ENCODE data around the gene ATAD1. TPM values are rescaled to one million over a fixed set of nuclear protein-coding genes. Genes with fewer than 3 reads are reported as not detected.
"Not testable (repeated sequence)": the region's sequence is repeated elsewhere in the genome, so short reads cannot be mapped to it uniquely, and the experiment has no call there.

Gene ATAD1
- total RNA-seq, 2 donors from 2014 or later: 31.2 to 45.9 TPM

DNA sequence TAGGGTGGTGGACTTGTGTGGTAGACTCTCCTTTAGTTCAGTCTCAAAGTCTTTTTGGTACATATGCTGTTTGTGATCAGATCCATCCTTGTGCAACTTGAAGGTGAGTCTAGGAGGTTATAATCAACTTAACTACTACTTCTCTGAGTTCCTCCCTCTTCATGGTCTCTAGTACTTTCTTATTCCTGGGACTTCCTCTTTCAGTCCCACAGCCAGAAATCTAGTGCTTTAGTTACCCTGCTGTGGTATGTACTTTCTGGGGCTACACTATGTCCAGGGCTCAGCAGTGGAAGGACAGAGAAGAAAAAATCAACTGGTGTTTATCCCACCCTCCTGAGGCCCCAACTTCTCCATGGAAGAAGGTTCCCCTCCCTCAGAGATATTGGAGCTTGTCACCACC lies 19.4 kb upstream of the ATAD1 start:
- Mint-ChIP-seq H3K36me3 (ENCODE audit: low read depth) (no peaks in the 10 kb centered on the region), H3K4me1 (no peaks in the 10 kb centered on the region), H3K4me3 (no peak overlapping the region), H3K27me3 (no peaks in the 10 kb centered on the region), H3K9me3 (no peaks in the 10 kb centered on the region), H3K27ac (no peak overlapping the region)
- no peak for ATAC-seq (replicated peaks)

- Mint-ChIP-seq H3K4me1 (no peaks in the 10 kb centered on the region), H3K4me3 (no peak overlapping the region)
These were observed 18.1 kb upstream of the ATAD1 start for GRCh38 chr10:87836098-87836497.

DNA sequence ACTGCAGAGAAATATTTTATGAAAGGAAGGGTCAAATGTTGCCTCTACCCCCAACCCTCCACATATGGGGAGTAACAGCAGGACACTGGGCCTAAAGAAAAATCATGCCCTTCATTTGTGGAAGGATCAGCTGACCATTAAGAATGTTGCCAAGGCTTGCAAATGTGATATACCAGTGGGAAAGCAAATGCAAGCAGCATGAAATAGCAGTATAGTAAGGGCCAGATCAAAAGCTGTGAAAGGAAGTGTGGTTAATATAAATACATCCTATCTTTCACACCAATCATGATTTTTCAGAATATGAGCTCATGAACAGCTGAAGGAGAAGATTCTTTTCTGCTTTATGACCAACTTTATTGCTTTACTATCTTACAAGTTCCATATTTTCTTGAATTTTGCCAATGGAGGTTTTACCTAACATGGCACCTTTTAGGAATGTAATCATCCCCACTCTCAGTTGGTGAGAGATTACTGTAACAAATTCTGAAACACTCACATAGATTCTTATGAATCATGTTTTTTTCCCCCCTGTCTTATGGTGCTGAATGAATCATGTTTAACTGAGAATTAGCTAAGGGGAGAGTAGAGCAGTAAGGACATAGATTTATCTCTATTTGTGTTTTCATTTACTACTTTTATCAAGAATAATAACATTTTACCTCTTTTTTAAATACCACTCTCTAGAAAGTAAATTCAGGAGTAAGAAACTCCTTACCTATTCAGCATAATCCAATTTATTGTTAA lies 12.1 kb upstream of the ATAD1 start:
- Mint-ChIP-seq H3K9me3 (no peaks in the 10 kb centered on the region), H3K27me3 (no peaks in the 10 kb centered on the region), H3K4me3 (no peak overlapping the region), H3K27ac (peak overlapping the region; percentile 36), H3K36me3 (ENCODE audit: low read depth) (no peaks in the 10 kb centered on the region), H3K4me1 (peaks cover 16% of the 10 kb centered on the region)
- peak; percentile 96 for ATAC-seq (replicated peaks)

More at GRCh38 chr10:87836098-87836497, 18.1 kb upstream of the ATAD1 start:
- no peaks in the 10 kb centered on the region for H3K36me3 Mint-ChIP-seq (ENCODE audit: low read depth)
- H3K27me3 Mint-ChIP-seq: no peaks in the 10 kb centered on the region
- H3K27ac Mint-ChIP-seq: no peak overlapping the region
- ATAC-seq (replicated peaks): no peak
- no peaks in the 10 kb centered on the region for H3K9me3 Mint-ChIP-seq

GRCh38 chr10:87829051-87829450 lies 11.0 kb upstream of the ATAD1 start:
- H3K4me3 Mint-ChIP-seq: not testable (repeated sequence)

DNA sequence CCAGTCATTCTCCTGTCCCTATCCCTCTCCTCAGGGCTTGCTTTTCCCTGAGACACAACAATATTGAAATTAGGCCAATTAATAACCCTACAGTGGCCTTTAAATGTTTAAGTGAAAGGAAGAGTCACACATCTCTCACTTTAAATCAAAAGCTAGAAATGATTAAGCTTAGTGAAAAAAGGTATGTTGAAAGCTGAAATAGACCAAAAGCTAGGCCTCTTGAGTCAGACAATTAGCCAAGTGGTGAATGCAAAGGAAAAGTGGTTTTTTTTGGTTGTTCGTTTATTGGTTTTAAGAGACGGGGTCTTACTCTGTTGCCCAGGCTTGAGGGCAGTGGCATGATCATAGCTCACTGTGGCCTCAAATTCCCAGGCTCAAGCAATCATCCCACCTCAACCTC lies 9.7 kb upstream of the ATAD1 start:
- Mint-ChIP-seq H3K27ac (no peak overlapping the region), H3K27me3 (no peaks in the 10 kb centered on the region), H3K36me3 (ENCODE audit: low read depth) (no peaks in the 10 kb centered on the region), H3K4me3 (no peak overlapping the region), H3K4me1 (peaks cover 16% of the 10 kb centered on the region), H3K9me3 (no peaks in the 10 kb centered on the region)
- ATAC-seq (replicated peaks): peak; percentile 32

More at GRCh38 chr10:87829051-87829450, 11.0 kb upstream of the ATAD1 start:
- H3K36me3 Mint-ChIP-seq (ENCODE audit: low read depth); H3K27ac Mint-ChIP-seq; ATAC-seq (replicated peaks); H3K27me3 Mint-ChIP-seq; H3K9me3 Mint-ChIP-seq: not testable (repeated sequence)
- H3K4me1 Mint-ChIP-seq: peaks cover 16% of the 10 kb centered on the region

GRCh38 chr10:87826653-87827052 lies 8.6 kb upstream of the ATAD1 start:
- Mint-ChIP-seq H3K36me3 (ENCODE audit: low read depth) (no peaks in the 10 kb centered on the region), H3K4me3 (no peak overlapping the region), H3K9me3 (no peaks in the 10 kb centered on the region), H3K27me3 (no peaks in the 10 kb centered on the region), H3K4me1 (peaks cover 16% of the 10 kb centered on the region), H3K27ac (no peak overlapping the region)
- ATAC-seq (replicated peaks): no peak

DNA sequence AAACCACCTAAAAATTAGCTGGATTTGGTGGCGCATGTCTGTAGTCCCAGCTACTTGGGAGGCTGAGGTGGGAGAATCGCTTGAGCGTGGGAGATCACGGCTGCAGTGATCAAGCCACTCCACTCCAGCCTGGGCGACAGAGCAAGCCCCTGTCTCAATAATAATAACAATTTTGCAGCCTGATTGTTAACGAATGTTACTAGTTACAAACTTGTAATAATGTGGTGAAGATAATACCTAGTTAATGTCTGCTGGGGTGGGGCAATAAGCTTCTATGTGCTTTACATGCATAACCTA lies 1.2 kb upstream of the ATAD1 start:
- H3K27me3 Mint-ChIP-seq: no peaks in the 10 kb centered on the region
- H3K36me3 Mint-ChIP-seq (ENCODE audit: low read depth): peaks cover 15% of the 10 kb centered on the region
- no peak overlapping the region for H3K27ac Mint-ChIP-seq
- peak overlapping the region; percentile 89 for H3K4me3 Mint-ChIP-seq
- H3K9me3 Mint-ChIP-seq: no peaks in the 10 kb centered on the region
- ATAC-seq (replicated peaks): no peak
- H3K4me1 Mint-ChIP-seq: peaks cover 19% of the 10 kb centered on the region

- Mint-ChIP-seq H3K27me3 (no peaks in the 10 kb centered on the region), H3K4me3 (peak overlapping the region; percentile 89)
These were observed 671 bp upstream of the ATAD1 start for GRCh38 chr10:87818505-87819288.

GRCh38 chr10:87816898-87817608 lies 973 bp downstream of the ATAD1 start:
- no peaks in the 10 kb centered on the region for H3K9me3 Mint-ChIP-seq
- H3K4me1 Mint-ChIP-seq: peaks cover 19% of the 10 kb centered on the region
- peak overlapping the region; percentile 89 for H3K4me3 Mint-ChIP-seq
- no peaks in the 10 kb centered on the region for H3K27me3 Mint-ChIP-seq
- ATAC-seq (replicated peaks): no peak
- H3K36me3 Mint-ChIP-seq (ENCODE audit: low read depth): peaks cover 37% of the 10 kb centered on the region
- H3K27ac Mint-ChIP-seq: peak overlapping the region; percentile 88

More at GRCh38 chr10:87818505-87819288, 671 bp upstream of the ATAD1 start:
- peaks cover 19% of the 10 kb centered on the region for H3K4me1 Mint-ChIP-seq
- peaks cover 21% of the 10 kb centered on the region for H3K36me3 Mint-ChIP-seq (ENCODE audit: low read depth)
- peak; percentile 83 for ATAC-seq (replicated peaks)
- H3K27ac Mint-ChIP-seq: peak overlapping the region; percentile 88
- no peaks in the 10 kb centered on the region for H3K9me3 Mint-ChIP-seq

- no peak for ATAC-seq (replicated peaks)
- H3K27me3 Mint-ChIP-seq: no peaks in the 10 kb centered on the region
- peak overlapping the region; percentile 88 for H3K27ac Mint-ChIP-seq
- peaks cover 19% of the 10 kb centered on the region for H3K4me1 Mint-ChIP-seq
- H3K36me3 Mint-ChIP-seq (ENCODE audit: low read depth): peaks cover 44% of the 10 kb centered on the region
- no peaks in the 10 kb centered on the region for H3K9me3 Mint-ChIP-seq
- H3K4me3 Mint-ChIP-seq: peak overlapping the region; percentile 89
These were observed 1.7 kb downstream of the ATAD1 start for GRCh38 chr10:87816163-87816897.

- peaks cover 95% of the 10 kb centered on the region for H3K36me3 Mint-ChIP-seq (ENCODE audit: low read depth)
- peaks cover 25% of the 10 kb centered on the region for H3K4me1 Mint-ChIP-seq
- peaks cover 19% of the 10 kb centered on the region for H3K9me3 Mint-ChIP-seq
- no peaks in the 10 kb centered on the region for H3K27me3 Mint-ChIP-seq
- no peak overlapping the region for H3K4me3 Mint-ChIP-seq
- peak; percentile 21 for ATAC-seq (replicated peaks)
- H3K27ac Mint-ChIP-seq: peak overlapping the region; percentile 35
These were observed 13.0 kb downstream of the ATAD1 start for GRCh38 chr10:87804939-87805569.

DNA sequence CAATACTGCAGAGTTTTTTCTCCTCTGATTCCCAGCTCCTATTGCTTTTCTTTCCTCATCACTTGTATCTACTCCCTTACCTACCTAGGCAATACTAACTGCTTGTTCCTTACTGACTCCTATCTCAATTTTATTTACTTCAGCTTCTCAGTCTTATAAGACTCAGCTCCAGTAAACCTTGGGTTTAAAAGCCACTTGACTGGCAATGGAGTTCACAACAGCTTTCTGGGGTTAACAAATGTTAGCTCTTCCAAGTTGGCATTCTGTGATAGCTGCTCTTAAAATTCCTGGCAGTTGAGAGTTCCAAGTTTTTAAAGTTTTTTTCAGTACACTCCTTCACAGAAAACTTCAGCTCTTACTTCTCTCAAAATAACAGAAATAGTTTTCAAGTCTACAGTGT lies 14.2 kb downstream of the ATAD1 start:
- no peak for ATAC-seq (replicated peaks)
- H3K4me3 Mint-ChIP-seq: no peak overlapping the region
- H3K9me3 Mint-ChIP-seq: peaks cover 19% of the 10 kb centered on the region
- H3K4me1 Mint-ChIP-seq: peaks cover 25% of the 10 kb centered on the region
- H3K27ac Mint-ChIP-seq: no peak overlapping the region
- peaks cover 95% of the 10 kb centered on the region for H3K36me3 Mint-ChIP-seq (ENCODE audit: low read depth)
- no peaks in the 10 kb centered on the region for H3K27me3 Mint-ChIP-seq

DNA sequence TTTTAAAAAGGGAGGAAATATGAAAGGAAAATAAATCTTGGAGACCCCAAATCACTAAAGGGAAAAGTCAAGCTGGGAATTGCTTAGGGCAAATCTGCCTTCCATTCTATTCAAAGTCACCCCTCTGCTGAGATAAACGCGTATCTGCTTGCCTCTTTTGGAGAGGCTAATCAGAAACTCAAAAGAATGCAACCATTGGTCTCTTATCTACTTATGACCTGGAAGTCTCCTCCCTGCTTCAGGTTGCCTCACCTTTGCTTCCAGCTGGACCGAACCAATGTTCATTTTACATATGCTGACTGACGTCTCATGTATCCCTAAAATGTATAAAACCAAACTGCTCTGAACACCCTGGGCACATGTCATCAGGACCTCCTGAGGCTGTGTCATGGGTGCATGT lies 14.7 kb downstream of the ATAD1 start:
- ATAC-seq (replicated peaks): no peak
- Mint-ChIP-seq H3K9me3 (peaks cover 19% of the 10 kb centered on the region), H3K4me3 (no peak overlapping the region), H3K27me3 (no peaks in the 10 kb centered on the region), H3K27ac (no peak overlapping the region), H3K36me3 (ENCODE audit: low read depth) (peaks cover 95% of the 10 kb centered on the region), H3K4me1 (peaks cover 25% of the 10 kb centered on the region)
